Activated CD4-positive, alpha-beta T cell treated with anti-CD3 and anti-CD28 coated beads for 24 hours (primary cell): ENCODE data around the gene BAIAP2L2.
"Not testable (repeated sequence)": the region's sequence is repeated elsewhere in the genome, so short reads cannot be mapped to it uniquely, and the experiment has no call there.

Experiments
- DNase-seq, 2 donors: peaks; one replicate each; pipeline ENCODE4 v3.0.0-alpha.2; 2020; ENCODE audit warnings: low read depth in 2 of 2

BAIAP2L2 gene

GRCh38 chr22:38081636-38081940, 28.9 kb downstream of the BAIAP2L2 start:
- DNase-seq = no peak

- no peak for DNase-seq
These were observed 29.4 kb downstream of the BAIAP2L2 start for GRCh38 chr22:38080850-38081635.

- DNase-seq = no peak
These were observed 30.0 kb downstream of the BAIAP2L2 start for GRCh38 chr22:38080474-38080849.

GRCh38 chr22:38079804-38080203, 30.7 kb downstream of the BAIAP2L2 start:
- DNase-seq = no peak

- not testable (repeated sequence) for DNase-seq
These were observed 31.3 kb downstream of the BAIAP2L2 start for GRCh38 chr22:38079208-38079607.

GRCh38 chr22:38078046-38078840, 32.2 kb downstream of the BAIAP2L2 start:
- no peak for DNase-seq

GRCh38 chr22:38077595-38077994, 32.9 kb downstream of the BAIAP2L2 start:
- no peak for DNase-seq

GRCh38 chr22:38077096-38077495, 33.4 kb downstream of the BAIAP2L2 start:
- DNase-seq = no peak

GRCh38 chr22:38075961-38076360, 34.5 kb downstream of the BAIAP2L2 start:
- no peak for DNase-seq

GRCh38 chr22:38075105-38075825, 35.2 kb downstream of the BAIAP2L2 start:
- no peak for DNase-seq

GRCh38 chr22:38074181-38075104, 36.0 kb downstream of the BAIAP2L2 start:
- DNase-seq = no peak

GRCh38 chr22:38073150-38074130, 37.0 kb downstream of the BAIAP2L2 start:
- no peak for DNase-seq

GRCh38 chr22:38072322-38073149, 37.9 kb downstream of the BAIAP2L2 start:
- no peak for DNase-seq

GRCh38 chr22:38071421-38072321, 38.8 kb downstream of the BAIAP2L2 start:
- DNase-seq = no peak

GRCh38 chr22:38070250-38070921, 40.1 kb downstream of the BAIAP2L2 start:
- no peak for DNase-seq

- no peak for DNase-seq
These were observed 40.9 kb downstream of the BAIAP2L2 start for GRCh38 chr22:38069372-38070249.
